Lung (tissue), 12 donors: ENCODE measurements around the gene PRSS50. TPM values are rescaled to one million over a fixed set of nuclear protein-coding genes. Genes with fewer than 3 reads are reported as not detected.
A peak's percentile ranks its signal among the peaks of the same experiment; 100 is the strongest.

ENCODE experiments used
- ATAC-seq: fragments of 200-7000 bp; cut with Tn5 transposase; one replicate; pipeline ENCODE4 v1.9.1; 2020; ENCODE audit warnings: moderate number of reproducible peaks; ENCODE audit not compliant: insufficient read depth, low FRiP score
- DNase-seq, 3 donors: peaks; one replicate each; pipeline ENCODE4 v3.0.0-alpha.2; 2013 to 2017
- H3K27ac ChIP-seq, 2 donors: one replicate each; pipeline ENCODE4 v1.5.1; 2013; ENCODE audit warnings: mild to moderate bottlenecking in 2 of 2, moderate library complexity in 2 of 2, control low read depth in 1 of 2, inconsistent platforms in 1 of 2, low read depth in 1 of 2, low read length in 1 of 2
- H3K27me3 ChIP-seq, 3 donors: one replicate each; pipeline ENCODE4 v1.5.1; 2013; ENCODE audit warnings: low read length in 2 of 3; ENCODE audit not compliant: control insufficient read depth in 3 of 3, insufficient read depth in 3 of 3
- H3K36me3 ChIP-seq, 4 donors: one replicate each; pipeline ENCODE4 v1.5.1; 2013; ENCODE audit warnings: low read length in 4 of 4, mild to moderate bottlenecking in 1 of 4, moderate library complexity in 1 of 4; ENCODE audit not compliant: control insufficient read depth in 4 of 4, insufficient read depth in 4 of 4
- H3K4me1 ChIP-seq, 5 donors: one replicate each; pipeline ENCODE4 v1.5.1; 2013; ENCODE audit warnings: low read length in 5 of 5, mild to moderate bottlenecking in 2 of 5, moderate library complexity in 1 of 5; ENCODE audit not compliant: control insufficient read depth in 5 of 5, insufficient read depth in 5 of 5
- H3K4me3 ChIP-seq: one replicate; pipeline ENCODE4 v1.5.1; 2013; ENCODE audit warnings: mild to moderate bottlenecking, control low read depth, moderate library complexity
- H3K9ac ChIP-seq, 2 donors: one replicate each; pipeline ENCODE4 v1.5.1; 2013; ENCODE audit warnings: low read length in 2 of 2, control low read depth in 1 of 2; ENCODE audit not compliant: insufficient read depth in 1 of 2
- H3K9me3 ChIP-seq, 4 donors: one replicate each; pipeline ENCODE4 v1.5.1; 2013; ENCODE audit warnings: low read length in 3 of 4, mild to moderate bottlenecking in 1 of 4, moderate library complexity in 1 of 4; ENCODE audit not compliant: control insufficient read depth in 4 of 4, insufficient read depth in 3 of 4
- WGBS, 2 donors: extraction: QIAGEN DNeasy Blood & Tissue Kit; methylation state at CpG; one replicate each; pipeline ENCODE4 v1.1.7; 2013; 5-methylcytosine and 5-hydroxymethylcytosine counted together
- polyA plus RNA-seq, 2 donors: library from polyadenylated mRNA; stranded (reverse); fragments of 200-250 nt; gene quantifications; one replicate each; pipeline ENCODE4 v1.2.1, GENCODE V29; 2013
- total RNA-seq, 2 donors: library from RNA; depleted of rRNA in 1 of 2; stranded (reverse); fragments of >200 nt in 1 of 2; gene quantifications; one replicate each; pipeline ENCODE4 v1.2.1, GENCODE V29; 2014 to 2021
- TF ChIP-seq, protein P1 (sequence below): IDR thresholded peaks from 2 replicates; pipeline ENCODE4 v1.5.1; 2012; ENCODE audit warnings: mild to moderate bottlenecking; ENCODE audit errors: control extremely low read depth, extremely low read depth
- donor health status: control.
- donor health status: control.
- donor health status: Bipolar disorder and iron deficiency.
- donor health status: healthy.
- donor health status: DM: yes; HTN: yes; CAD: no.

The PRSS50 gene
- total and polyA plus RNA-seq, 4 donors, result 0.08 to 2.2 (median 0.31) TPM

GRCh38 chr3:46678280-46678679, 39.4 kb downstream of the PRSS50 start:
- ATAC-seq (no peak), DNase-seq (no peak)
- Histone ChIP-seq H3K36me3 (peaks cover 0 to 49% (median 0%) of the 10 kb centered on the region in 4 donors), H3K9ac (no peak overlapping the region), H3K27me3 (no peaks in the 10 kb centered on the region), H3K9me3 (no peaks in the 10 kb centered on the region), H3K27ac (no peak overlapping the region), H3K4me1 (peaks cover 0 to 5% (median 0%) of the 10 kb centered on the region in 5 donors), H3K4me3 (no peak overlapping the region)
- whole genome bisulfite sequencing, 2 donors, result 94 to 98% methylated on average over 6 of the region's 6 CpGs
- TF ChIP-seq, protein P1, sequence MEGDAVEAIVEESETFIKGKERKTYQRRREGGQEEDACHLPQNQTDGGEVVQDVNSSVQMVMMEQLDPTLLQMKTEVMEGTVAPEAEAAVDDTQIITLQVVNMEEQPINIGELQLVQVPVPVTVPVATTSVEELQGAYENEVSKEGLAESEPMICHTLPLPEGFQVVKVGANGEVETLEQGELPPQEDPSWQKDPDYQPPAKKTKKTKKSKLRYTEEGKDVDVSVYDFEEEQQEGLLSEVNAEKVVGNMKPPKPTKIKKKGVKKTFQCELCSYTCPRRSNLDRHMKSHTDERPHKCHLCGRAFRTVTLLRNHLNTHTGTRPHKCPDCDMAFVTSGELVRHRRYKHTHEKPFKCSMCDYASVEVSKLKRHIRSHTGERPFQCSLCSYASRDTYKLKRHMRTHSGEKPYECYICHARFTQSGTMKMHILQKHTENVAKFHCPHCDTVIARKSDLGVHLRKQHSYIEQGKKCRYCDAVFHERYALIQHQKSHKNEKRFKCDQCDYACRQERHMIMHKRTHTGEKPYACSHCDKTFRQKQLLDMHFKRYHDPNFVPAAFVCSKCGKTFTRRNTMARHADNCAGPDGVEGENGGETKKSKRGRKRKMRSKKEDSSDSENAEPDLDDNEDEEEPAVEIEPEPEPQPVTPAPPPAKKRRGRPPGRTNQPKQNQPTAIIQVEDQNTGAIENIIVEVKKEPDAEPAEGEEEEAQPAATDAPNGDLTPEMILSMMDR, result no peak

DNA sequence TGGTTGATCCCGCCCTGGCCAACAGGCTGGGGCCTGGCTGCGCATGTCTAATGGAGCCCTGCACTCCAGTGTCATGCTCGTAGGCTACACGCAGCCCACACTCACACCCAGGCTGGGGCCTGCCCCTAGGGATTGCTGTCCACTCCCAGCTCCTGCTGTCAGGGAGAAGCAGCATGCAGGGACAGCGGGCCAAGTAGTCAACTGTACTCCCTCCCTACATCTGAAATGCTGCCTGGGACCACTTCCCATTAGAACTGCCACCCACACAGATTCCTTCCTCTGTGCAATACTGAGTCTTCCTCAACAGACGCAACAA, 40.3 kb downstream of the PRSS50 start:
- Histone ChIP-seq H3K36me3 (peaks cover 0 to 48% (median 0%) of the 10 kb centered on the region in 4 donors), H3K4me1 (peaks cover 0 to 5% (median 0%) of the 10 kb centered on the region in 5 donors), H3K27me3 (no peaks in the 10 kb centered on the region), H3K9me3 (no peaks in the 10 kb centered on the region), H3K9ac (no peak overlapping the region), H3K27ac (no peak overlapping the region), H3K4me3 (no peak overlapping the region)
- TF ChIP-seq, protein P1, result no peak
- peak; percentile 48 to 63 (median 59) for DNase-seq
- WGBS, 2 donors, result 41 to 64% methylated on average over 6 of the region's 6 CpGs
- ATAC-seq, result peak; percentile 24

- Histone ChIP-seq H3K9me3 (no peaks in the 10 kb centered on the region), H3K4me1 (peaks cover 0 to 5% (median 0%) of the 10 kb centered on the region in 5 donors), H3K27ac (no peak overlapping the region), H3K9ac (no peak overlapping the region), H3K27me3 (no peaks in the 10 kb centered on the region), H3K4me3 (no peak overlapping the region), H3K36me3 (peaks cover 0 to 52% (median 0%) of the 10 kb centered on the region in 4 donors)
- DNase-seq (peak in 1 of 3 donors; percentile 7), ATAC-seq (no peak)
- WGBS, 2 donors, result 81 to 92% methylated on average over 16 of the region's 16 CpGs
- TF ChIP-seq, protein P1, result no peak
These were observed 40.9 kb downstream of the PRSS50 start for GRCh38 chr3:46676601-46677410.
